HEK293T (cell line): ENCODE measurements around the gene SUGCT.

Experiments
- CTCF ChIA-PET: fragments of 350-600 bp; formaldehyde crosslinking; extraction: SDS; loops from one replicate; lab custom pipeline; 2021; ENCODE audit warnings: antibody characterized with exemption, inconsistent platforms; lab: Yijun Ruan, JAX
- POLR2A ChIA-PET: fragments of 350-600 bp; formaldehyde crosslinking; extraction: SDS; loops from one replicate; lab custom pipeline; 2020; ENCODE audit warnings: antibody characterized with exemption, inconsistent platforms; lab: Yijun Ruan, JAX
- DNase-seq: peaks from one replicate; pipeline ENCODE4 v3.0.0; 2012; ENCODE audit warnings: mixed read lengths; ENCODE audit errors: extremely low spot score
- ARNT ChIP-seq: fragments of 450-650 bp; IDR thresholded peaks from 2 replicates; pipeline ENCODE4 v1.6.1; 2017; ENCODE audit warnings: mild to moderate bottlenecking
- BHLHE40 ChIP-seq: fragments of 450-650 bp; IDR thresholded peaks from 2 replicates; pipeline ENCODE4 v1.6.1; 2016; ENCODE audit warnings: mild to moderate bottlenecking, moderate library complexity, borderline replicate concordance
- CTBP1 ChIP-seq: fragments of 450-650 bp; IDR thresholded peaks from 2 replicates; pipeline ENCODE4 v1.6.1; 2016; ENCODE audit warnings: borderline replicate concordance
- ELF4 ChIP-seq: fragments of 450-650 bp; IDR thresholded peaks from 2 replicates; pipeline ENCODE4 v1.6.1; 2017; ENCODE audit warnings: antibody characterized with exemption
- FOXA1 ChIP-seq: fragments of 450-650 bp; IDR thresholded peaks from 2 replicates; pipeline ENCODE4 v1.6.1; 2016; ENCODE audit warnings: mild to moderate bottlenecking
- FOXK2 ChIP-seq: fragments of 450-650 bp; IDR thresholded peaks from 2 replicates; pipeline ENCODE4 v1.6.1; 2016; ENCODE audit warnings: mild to moderate bottlenecking
- FOXM1 ChIP-seq: fragments of 450-650 bp; IDR thresholded peaks from 2 replicates; pipeline ENCODE4 v1.6.1; 2017; ENCODE audit warnings: mild to moderate bottlenecking, borderline replicate concordance
- HDGF ChIP-seq: fragments of 450-650 bp; IDR thresholded peaks from 2 replicates; pipeline ENCODE4 v1.6.1; 2017; ENCODE audit warnings: antibody characterized with exemption, borderline replicate concordance
- L3MBTL2 ChIP-seq: fragments of 450-650 bp; conservative IDR thresholded peaks from 2 replicates; pipeline ENCODE4 v1.6.1; 2016; ENCODE audit warnings: mild to moderate bottlenecking
- LEF1 ChIP-seq: fragments of 450-650 bp; IDR thresholded peaks from 2 replicates; pipeline ENCODE4 v1.6.1; 2017; ENCODE audit warnings: mild to moderate bottlenecking, borderline replicate concordance
- NFRKB ChIP-seq: fragments of 450-650 bp; IDR thresholded peaks from 2 replicates; pipeline ENCODE4 v1.6.1; 2016; ENCODE audit warnings: mild to moderate bottlenecking, moderate library complexity
- SP1 ChIP-seq: fragments of 450-650 bp; IDR thresholded peaks from 2 replicates; pipeline ENCODE4 v1.6.1; 2017
- SUZ12 ChIP-seq: fragments of 450-650 bp; IDR thresholded peaks from 2 replicates; pipeline ENCODE4 v1.6.1; 2016; ENCODE audit warnings: mild to moderate bottlenecking
- TARDBP ChIP-seq: fragments of 450-650 bp; IDR thresholded peaks from 2 replicates; pipeline ENCODE4 v1.6.1; 2016
- ZNF384 ChIP-seq: fragments of 450-650 bp; IDR thresholded peaks from 2 replicates; pipeline ENCODE4 v1.6.1; 2016
- TF ChIP-seq, protein P1 (sequence below): fragments of 450-650 bp; IDR thresholded peaks from 2 replicates; pipeline ENCODE4 v1.6.1; 2016

Gene SUGCT

GRCh38 chr7:40306025-40306424 is 171.2 kb downstream of the SUGCT start:
- DNase-seq, result no peak
- CTCF ChIA-PET, result no interaction called here
- no peak for TF ChIP-seq ARNT
- TF ChIP-seq FOXM1, result no peak
- no peak for TF ChIP-seq SP1
- TF ChIP-seq TARDBP, result no peak
- no peak for TF ChIP-seq CTBP1
- no peak for TF ChIP-seq BHLHE40
- no peak for TF ChIP-seq L3MBTL2
- no peak for TF ChIP-seq LEF1
- TF ChIP-seq SUZ12, result no peak
- TF ChIP-seq NFRKB, result no peak
- TF ChIP-seq FOXA1, result no peak
- TF ChIP-seq ZNF384, result no peak
- no peak for TF ChIP-seq ELF4
- no peak for TF ChIP-seq FOXK2
- TF ChIP-seq HDGF, result no peak
- TF ChIP-seq, protein P1, sequence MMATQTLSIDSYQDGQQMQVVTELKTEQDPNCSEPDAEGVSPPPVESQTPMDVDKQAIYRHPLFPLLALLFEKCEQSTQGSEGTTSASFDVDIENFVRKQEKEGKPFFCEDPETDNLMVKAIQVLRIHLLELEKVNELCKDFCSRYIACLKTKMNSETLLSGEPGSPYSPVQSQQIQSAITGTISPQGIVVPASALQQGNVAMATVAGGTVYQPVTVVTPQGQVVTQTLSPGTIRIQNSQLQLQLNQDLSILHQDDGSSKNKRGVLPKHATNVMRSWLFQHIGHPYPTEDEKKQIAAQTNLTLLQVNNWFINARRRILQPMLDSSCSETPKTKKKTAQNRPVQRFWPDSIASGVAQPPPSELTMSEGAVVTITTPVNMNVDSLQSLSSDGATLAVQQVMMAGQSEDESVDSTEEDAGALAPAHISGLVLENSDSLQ, result no peak
- POLR2A ChIA-PET, result no interaction called here

DNA sequence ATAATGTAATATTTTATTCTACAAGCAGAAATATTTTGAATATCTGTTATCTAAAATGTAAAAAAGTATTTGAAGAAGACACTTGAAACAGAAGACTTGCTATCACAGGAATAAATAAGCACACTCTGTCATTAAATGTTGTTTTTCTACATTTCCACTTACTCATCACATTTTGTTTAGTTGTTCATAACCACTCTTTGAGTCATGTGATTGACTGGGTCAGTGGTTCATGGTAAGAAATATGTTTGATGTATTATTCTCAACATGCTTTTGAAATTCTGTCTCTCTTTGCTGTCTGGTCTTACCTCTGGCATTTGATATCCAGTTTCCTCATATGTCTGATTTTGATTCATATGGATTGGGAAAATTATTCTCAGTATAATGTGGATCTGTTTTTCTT is 171.8 kb downstream of the SUGCT start:
- CTCF ChIA-PET, result no interaction called here
- DNase-seq, result no peak
- TF ChIP-seq, protein P1, result no peak
- no peak for TF ChIP-seq LEF1
- no peak for TF ChIP-seq ZNF384
- TF ChIP-seq NFRKB, result no peak
- TF ChIP-seq HDGF, result no peak
- no peak for TF ChIP-seq TARDBP
- no peak for TF ChIP-seq CTBP1
- no peak for TF ChIP-seq FOXK2
- POLR2A ChIA-PET, result no interaction called here

DNA sequence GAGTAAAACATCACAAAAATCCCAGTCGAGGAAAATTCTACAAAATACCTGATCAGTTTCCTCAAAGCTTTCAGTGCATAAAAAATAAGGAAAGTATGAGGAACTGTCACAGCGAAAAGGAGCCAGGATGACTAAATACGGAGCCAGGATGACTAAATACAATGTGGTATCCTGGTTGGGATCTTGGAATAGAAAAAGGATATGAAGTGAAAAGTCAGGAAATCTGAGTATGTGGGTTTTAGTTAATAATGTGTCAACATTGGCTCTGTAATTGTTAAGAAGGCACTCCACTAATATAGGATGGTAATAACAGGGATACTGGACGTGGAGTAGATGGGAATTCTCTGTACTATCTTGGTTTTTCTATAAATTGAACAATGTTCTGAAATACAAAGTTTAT is 175.5 kb downstream of the SUGCT start:
- CTCF ChIA-PET, result no interaction called here
- POLR2A ChIA-PET, result no interaction called here
- DNase-seq, result no peak
- TF ChIP-seq LEF1 (no peak), SP1 (no peak), FOXA1 (no peak), ELF4 (no peak), L3MBTL2 (no peak), NFRKB (no peak), ARNT (no peak), BHLHE40 (no peak), FOXM1 (no peak), SUZ12 (no peak), FOXK2 (no peak), ZNF384 (no peak), TARDBP (no peak), HDGF (no peak), CTBP1 (no peak)
- TF ChIP-seq, protein P1, result no peak

DNA sequence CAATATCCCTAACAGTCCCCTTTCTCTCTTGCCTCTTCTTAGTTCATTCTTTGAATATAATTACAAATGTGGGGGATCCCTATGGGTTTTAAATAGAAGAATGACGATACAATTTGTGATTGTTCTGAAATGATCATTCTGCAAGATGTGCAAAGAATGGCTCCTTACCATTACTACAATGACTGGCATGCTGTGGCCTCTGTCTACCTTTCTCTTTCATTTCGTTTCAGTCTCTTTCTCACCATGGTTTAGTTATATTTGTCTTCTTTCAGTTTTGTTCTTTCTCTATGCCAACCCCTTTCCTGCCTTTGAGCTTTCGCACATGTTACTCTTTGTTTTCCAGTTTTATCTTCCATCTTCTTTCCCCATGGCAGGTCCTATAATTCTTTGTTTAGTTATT is 176.5 kb downstream of the SUGCT start:
- no peak for DNase-seq
- no peak for TF ChIP-seq ELF4
- TF ChIP-seq, protein P1, result no peak
- TF ChIP-seq BHLHE40, result no peak
- no peak for TF ChIP-seq HDGF
- TF ChIP-seq SP1, result no peak
- TF ChIP-seq ARNT, result no peak
- TF ChIP-seq CTBP1, result no peak
- no peak for TF ChIP-seq FOXK2
- TF ChIP-seq ZNF384, result no peak
- TF ChIP-seq FOXM1, result no peak
- no peak for TF ChIP-seq L3MBTL2
- no peak for TF ChIP-seq TARDBP
- no peak for TF ChIP-seq LEF1
- no peak for TF ChIP-seq SUZ12
- TF ChIP-seq NFRKB, result no peak
- TF ChIP-seq FOXA1, result no peak
- CTCF ChIA-PET, result no interaction called here
- POLR2A ChIA-PET, result no interaction called here

- CTCF ChIA-PET, result no interaction called here
- TF ChIP-seq FOXK2 (no peak), TARDBP (no peak), NFRKB (no peak), FOXA1 (no peak), SP1 (no peak), ZNF384 (no peak), BHLHE40 (no peak), LEF1 (no peak), SUZ12 (no peak), FOXM1 (no peak), HDGF (no peak)
- TF ChIP-seq, protein P1, result no peak
- no peak for DNase-seq
- POLR2A ChIA-PET, result no interaction called here
Measured at GRCh38 chr7:40315277-40315676, 180.5 kb downstream of the SUGCT start.
